HEK293T (cell line): ENCODE results near the gene IL1RL2.

ENCODE experiments used
- LEF1 ChIP-seq: fragments of 450-650 bp; IDR thresholded peaks from 2 replicates; pipeline ENCODE4 v1.6.1; 2017; ENCODE audit warnings: mild to moderate bottlenecking, borderline replicate concordance
- ZNF384 ChIP-seq: fragments of 450-650 bp; IDR thresholded peaks from 2 replicates; pipeline ENCODE4 v1.6.1; 2016

GRCh38 chr2:102289129-102289528, 102.3 kb downstream of the IL1RL2 start:
- TF ChIP-seq ZNF384, result no peak
- no peak for TF ChIP-seq LEF1
